Fibroblast of the conjunctiva (primary cell): ENCODE measurements around the gene TEKT5.
"Not testable (repeated sequence)": the region's sequence is repeated elsewhere in the genome, so short reads cannot be mapped to it uniquely, and the experiment has no call there.

Experiments used
- DNase-seq: peaks from one replicate; pipeline ENCODE4 v3.0.0-alpha.2; 2010; ENCODE audit warnings: low read depth

TEKT5 gene

GRCh38 chr16:10658943-10659342 is 35.8 kb downstream of the TEKT5 start:
- no peak for DNase-seq

DNA sequence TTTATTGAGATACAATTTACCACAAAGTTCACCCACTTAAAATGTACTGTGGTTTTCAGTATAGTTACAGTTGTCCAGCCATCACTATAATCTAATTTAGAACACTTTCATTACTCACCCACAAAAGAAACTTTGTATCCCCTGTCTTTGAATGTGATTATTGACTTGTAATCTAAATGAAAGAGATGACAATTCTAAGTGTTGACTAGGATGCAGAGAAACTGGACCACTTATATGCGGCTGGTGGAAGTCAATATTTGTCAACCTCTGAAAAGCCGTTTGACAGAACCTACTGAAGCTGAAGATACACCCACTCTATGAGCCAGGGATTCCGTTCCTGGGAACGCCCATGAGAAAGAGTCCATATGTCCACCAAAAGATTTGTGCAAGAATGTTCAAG is 36.8 kb downstream of the TEKT5 start:
- DNase-seq, result no peak

DNA sequence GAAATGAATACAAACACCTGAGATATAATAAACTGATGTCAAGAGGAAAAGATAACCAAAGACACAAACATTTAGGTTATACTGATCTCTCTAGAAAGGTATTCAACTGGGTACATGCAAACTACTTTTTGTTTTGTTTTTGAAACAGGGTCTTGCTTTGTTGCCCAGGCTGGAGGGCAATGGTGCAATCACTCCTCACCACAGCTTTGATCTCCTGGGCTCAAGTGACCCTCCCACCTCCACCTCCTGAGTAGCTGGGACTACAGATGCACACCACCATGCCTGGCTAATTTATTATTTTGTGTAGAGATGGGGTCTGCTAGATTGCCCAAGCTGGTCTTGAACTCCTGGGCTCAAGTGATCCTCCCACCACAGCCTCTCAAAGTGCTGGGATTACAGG is 38.1 kb downstream of the TEKT5 start:
- DNase-seq, result no peak

DNA sequence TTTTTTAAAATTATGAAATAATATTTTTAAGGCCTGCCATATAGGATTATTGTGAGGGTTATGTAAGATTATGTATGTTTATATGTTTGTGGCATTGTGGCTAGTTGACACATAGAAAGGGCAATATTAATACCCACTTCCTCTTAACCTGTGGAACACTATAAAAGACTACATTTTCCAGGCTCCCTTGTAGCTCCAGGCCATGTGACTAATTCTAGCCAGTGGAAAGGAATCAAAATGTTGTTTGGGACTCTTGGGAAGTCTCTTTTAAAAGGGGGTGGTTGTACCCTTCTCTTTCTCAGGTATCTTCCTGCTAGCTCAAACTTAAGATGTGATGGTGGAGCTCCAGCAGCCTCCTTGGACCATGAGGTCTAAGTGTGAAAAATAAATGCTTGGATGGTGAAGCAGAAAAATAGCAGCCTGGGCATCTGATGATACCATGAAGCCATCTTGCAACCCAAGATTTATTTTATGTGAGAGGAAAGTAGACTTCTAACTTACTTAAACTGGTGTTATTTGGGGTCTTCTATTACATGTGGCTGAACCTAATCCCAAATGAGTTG is 39.2 kb downstream of the TEKT5 start:
- DNase-seq, result no peak

DNA sequence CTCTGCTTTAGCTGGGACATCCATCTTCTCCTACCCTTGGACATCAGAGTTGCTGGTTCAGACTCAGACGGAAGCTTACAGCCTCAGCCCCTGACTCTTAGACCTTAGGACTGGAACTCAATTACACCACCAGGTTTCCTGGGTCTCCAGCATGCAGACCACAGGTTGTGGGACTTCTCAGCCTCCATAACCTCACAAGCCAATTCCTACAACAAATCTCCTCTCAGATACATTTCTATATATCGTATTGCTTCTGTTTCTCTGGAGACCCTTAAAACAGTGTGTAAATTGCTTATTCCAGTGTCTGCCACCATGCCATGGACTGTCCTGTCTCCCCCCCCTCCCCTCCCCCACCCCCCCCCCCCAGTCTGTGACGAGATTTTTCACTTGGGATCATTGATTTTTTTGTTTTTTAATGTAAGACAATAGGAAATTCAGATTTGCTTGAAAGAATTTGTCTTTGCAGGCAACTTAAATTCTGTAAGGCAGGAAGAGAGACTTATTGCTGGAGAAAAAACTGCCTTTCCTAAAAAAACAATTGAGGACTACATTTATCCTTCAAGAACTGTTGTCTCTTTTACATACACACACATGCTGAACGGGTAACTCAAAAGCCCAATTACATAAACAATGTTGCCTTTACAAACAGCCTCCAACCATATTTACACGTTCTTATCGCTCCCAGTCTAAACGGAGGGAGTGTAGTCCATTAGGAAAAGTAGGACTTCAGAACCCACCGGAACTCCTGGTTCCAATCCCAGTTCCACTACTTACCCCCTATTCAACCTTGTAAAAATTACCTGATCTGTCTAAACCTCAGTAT is 39.9 kb downstream of the TEKT5 start:
- no peak for DNase-seq

GRCh38 chr16:10652730-10653590 is 41.8 kb downstream of the TEKT5 start:
- no peak for DNase-seq

DNA sequence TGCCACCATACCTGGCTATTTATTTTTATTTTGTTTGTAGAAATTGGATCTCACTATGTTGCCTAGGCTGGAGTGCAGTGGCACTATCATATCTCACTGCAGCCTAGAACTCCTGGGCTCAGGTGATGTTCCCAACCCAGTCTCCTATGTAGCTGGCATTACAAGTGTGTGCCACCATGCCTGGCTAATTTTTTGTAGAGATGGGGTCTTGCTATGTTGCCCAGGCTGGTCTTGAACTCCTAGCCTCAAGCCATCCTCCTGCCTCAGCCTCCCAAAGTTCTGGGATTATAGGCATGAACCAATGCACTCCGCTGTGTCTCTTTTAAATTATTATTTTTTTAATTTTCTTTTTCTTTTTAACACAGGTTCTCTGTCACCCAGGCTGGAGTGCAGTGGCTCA is 45.6 kb downstream of the TEKT5 start:
- DNase-seq, result not testable (repeated sequence)

- DNase-seq, result no peak
Measured at GRCh38 chr16:10647721-10648296, 46.9 kb downstream of the TEKT5 start.

DNA sequence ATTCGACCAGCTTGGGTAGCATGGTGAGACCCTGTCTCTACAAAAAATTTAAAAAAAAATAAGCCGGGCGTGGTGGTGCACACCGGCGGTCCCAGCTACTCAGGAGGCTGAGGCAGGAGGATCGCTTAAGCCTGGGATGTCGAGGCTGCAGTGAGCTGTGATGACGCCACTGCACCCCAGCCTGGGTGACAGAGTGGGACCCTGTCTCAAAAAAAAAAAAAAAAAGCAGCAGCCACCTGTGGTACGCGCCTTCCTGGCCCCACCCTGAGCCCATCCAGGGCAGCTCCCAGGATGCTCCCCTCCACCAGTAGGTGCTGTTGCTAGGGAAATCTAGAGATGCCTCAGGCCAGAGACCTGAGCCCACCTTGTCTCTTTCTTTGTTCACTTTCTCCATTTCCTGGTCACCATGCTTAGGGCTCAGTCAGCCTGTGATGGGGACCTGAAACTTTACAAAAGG is 47.4 kb downstream of the TEKT5 start:
- DNase-seq, result no peak

- no peak for DNase-seq
Measured at GRCh38 chr16:10646581-10647263, 48.0 kb downstream of the TEKT5 start.

DNA sequence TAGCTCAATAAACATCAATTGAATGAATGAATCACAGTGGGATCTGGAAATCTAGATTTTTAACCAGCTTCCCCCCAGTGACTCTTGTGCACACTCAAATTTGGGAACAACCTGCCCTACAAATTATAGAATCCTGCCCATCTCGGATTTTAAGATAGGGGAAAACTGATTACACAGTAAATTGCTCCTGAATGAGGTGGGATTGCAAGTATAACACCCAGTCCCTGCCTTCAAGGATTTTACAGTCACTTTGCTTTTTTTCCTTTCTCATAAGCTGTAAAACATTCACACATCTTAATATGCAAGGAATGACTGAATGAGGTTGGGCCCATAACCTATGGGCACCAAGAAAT is 48.5 kb downstream of the TEKT5 start:
- no peak for DNase-seq

DNA sequence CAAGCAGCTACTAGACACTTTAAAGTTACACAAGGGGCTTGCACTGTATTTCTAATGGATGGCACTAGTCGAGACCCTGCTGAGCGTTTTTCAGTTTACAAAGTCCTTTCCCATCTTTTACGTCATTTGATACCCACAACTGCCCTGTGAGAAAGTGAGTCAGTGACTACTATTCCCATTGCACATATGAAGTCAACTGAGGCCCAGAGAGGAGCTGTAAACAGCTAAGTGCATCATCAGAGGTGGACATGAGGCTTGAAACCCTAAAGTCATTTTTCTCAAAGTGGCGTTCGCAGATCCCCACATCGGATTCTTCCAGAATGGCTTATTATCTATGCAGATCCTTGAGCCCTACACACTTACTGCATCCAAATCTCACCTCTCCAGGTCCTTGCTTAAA is 50.6 kb downstream of the TEKT5 start:
- DNase-seq, result no peak

GRCh38 chr16:10642964-10643363 is 51.8 kb downstream of the TEKT5 start:
- DNase-seq, result no peak

GRCh38 chr16:10641953-10642949 is 52.5 kb downstream of the TEKT5 start:
- DNase-seq, result no peak

DNA sequence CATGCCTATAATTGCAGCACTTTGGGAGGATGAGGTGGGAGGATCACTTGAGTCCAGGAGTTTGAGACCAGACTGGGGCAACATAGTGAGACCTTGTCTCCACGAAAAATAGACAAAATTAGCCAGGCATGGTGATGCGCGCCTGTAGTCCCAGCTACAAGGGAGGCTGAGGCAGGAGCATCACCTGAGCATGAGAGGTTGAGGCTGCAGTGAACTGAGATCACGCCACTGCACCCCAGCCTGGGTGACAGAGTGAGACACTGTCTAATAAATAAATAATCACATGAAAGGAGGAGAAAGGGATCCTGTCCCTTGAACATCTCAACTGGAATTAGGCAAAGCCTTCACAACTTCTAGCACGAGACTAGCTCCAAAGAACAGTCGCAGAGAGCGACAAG is 53.2 kb downstream of the TEKT5 start:
- no peak for DNase-seq

- DNase-seq, result no peak
Measured at GRCh38 chr16:10640934-10641333, 53.8 kb downstream of the TEKT5 start.

DNA sequence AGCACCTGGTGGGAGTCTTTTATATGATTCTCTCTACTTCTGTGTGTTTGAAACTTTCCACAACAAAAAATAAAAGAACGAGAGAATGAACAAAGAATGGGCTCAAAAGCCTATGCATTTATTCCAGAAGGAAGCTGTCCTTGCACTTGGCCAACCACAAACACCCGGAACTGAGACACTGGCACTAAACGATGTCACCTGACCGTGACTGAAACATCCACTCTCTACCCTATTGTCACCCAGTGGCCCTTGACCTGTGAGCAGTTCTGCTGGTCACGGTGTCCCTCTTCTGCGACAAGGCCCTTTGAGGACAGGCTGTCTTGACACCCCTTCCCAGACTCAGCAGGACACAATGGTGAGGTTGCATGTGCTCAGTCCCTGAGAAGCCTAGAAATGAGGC is 56.6 kb downstream of the TEKT5 start:
- DNase-seq, result no peak

- no peak for DNase-seq
Measured at GRCh38 chr16:10637337-10638037, 57.2 kb downstream of the TEKT5 start.

DNA sequence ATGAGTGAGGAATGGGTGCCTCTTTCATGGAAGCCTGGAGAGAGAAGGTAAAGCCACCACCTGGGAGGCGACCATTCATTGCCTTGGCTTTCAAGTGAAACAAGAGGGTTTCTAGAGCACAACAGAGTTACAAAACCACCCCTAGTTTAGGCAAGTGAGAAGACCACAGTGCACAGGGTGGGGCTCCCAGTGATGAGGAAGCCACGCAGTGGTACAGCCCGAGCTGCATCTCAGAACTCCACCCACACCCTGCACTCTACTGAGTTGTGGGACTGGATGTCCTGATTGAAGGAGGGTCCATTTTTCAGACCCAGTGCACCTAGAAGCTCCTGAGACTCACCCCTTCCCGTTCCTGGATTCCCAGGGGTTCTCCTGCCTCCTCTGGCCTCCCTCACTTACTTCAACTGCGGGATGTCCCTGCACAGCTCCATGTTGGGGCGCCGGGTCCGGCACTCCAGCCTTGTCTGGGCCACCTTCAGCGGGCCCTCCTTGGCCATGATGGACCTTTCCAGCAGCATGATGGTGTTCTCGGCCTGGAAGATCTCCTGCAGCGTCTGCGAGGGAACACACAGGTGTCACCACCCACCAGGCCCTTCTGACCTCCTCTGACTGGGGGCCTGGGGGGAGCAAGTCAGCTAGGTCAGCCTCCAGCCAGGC is 59.2 kb downstream of the TEKT5 start:
- no peak for DNase-seq

DNA sequence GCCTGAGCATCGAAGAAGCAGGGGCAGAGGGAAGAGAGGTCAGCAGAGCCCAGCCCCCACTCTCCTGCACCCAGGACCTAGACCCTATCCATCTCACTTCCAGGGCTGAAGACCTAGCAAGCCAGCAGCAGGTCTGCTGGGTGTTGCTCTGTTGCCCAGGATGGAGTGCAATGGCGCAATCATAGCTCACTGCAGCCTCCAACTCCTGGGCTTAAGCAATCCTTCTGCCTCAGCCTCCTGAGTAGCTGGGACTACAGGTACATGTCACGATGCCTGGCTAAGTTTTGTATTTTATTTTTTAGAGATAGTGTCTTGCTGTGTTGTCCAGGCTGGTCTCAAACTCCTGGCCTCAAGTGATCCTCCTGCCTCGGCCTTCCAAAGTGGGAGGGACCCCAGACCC is 61.3 kb downstream of the TEKT5 start:
- DNase-seq, result not testable (repeated sequence)
